ENCODE measurements around the gene GNA14.

DNA sequence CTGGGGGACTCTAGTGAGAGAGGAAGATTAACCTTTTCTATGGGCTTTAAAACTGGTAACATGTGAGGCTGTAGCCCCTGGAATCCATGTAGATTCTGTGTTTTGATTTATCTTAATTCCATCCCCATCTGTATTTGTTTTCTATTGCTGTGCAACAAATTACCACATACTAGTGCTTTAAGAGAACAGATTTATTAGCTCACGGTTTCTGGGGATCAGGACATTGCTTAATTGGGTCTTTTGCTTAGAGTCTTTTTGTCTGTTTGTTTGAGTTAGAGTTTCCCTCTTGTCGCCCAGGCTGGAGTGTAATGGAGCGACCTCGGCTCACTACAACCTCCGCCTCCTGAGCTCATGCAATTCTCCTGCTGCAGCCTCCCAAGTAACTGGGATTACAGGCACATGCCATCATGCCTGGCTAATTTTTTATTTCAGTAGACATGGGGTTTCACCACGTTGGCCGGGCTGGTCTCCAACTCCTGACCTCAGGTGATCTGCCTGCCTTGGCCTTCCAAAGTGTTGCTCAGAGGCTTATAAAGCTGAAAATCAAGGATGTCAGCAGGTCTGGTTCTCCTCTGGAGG, 29.9 kb upstream of the GNA14 start:
- TF ChIP-seq, protein P1, sequence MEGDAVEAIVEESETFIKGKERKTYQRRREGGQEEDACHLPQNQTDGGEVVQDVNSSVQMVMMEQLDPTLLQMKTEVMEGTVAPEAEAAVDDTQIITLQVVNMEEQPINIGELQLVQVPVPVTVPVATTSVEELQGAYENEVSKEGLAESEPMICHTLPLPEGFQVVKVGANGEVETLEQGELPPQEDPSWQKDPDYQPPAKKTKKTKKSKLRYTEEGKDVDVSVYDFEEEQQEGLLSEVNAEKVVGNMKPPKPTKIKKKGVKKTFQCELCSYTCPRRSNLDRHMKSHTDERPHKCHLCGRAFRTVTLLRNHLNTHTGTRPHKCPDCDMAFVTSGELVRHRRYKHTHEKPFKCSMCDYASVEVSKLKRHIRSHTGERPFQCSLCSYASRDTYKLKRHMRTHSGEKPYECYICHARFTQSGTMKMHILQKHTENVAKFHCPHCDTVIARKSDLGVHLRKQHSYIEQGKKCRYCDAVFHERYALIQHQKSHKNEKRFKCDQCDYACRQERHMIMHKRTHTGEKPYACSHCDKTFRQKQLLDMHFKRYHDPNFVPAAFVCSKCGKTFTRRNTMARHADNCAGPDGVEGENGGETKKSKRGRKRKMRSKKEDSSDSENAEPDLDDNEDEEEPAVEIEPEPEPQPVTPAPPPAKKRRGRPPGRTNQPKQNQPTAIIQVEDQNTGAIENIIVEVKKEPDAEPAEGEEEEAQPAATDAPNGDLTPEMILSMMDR (IDR thresholded peaks at IDR 0.05) = no peak
- TF ChIP-seq ZFX (IDR thresholded peaks at IDR 0.05; ENCODE audit: borderline replicate concordance) = no peak
